PC-3 (cell line): ENCODE data around the gene PCDHGA5. TPM values are rescaled to one million over a fixed set of nuclear protein-coding genes. Genes with fewer than 3 reads are reported as not detected.
"Not testable (repeated sequence)": the region's sequence is repeated elsewhere in the genome, so short reads cannot be mapped to it uniquely, and the experiment has no call there.

ENCODE experiments used
- ATAC-seq: fragments of 200-7000 bp; cut with Tn5 transposase; 2 replicates; pipeline ENCODE4 v1.9.1; 2020; ENCODE audit warnings: mild to moderate bottlenecking, moderate library complexity
- BruUV-seq: library from RNA; stranded (reverse); fragments of 400-500 nt; replicated peaks from 2 replicates; lab custom pipeline; 2021; lab: Mats Ljungman, UMichigan
- CTCF ChIA-PET: fragments of 300-600 bp; sonication (Branson Sonifier 250); formaldehyde crosslinking; loops from one replicate; lab custom pipeline; 2022; ENCODE audit warnings: antibody characterized with exemption; lab: Charles Lee
- POLR2A ChIA-PET: fragments of 300-600 bp; sonication (Branson Sonifier 250); formaldehyde crosslinking; loops from one replicate; lab custom pipeline; 2022; ENCODE audit warnings: antibody characterized with exemption; ENCODE audit not compliant: unreplicated experiment; lab: Charles Lee
- DNase-seq: peaks from one replicate; pipeline ENCODE4 v3.0.0-alpha.2; 2015
- H2AFZ ChIP-seq: fragments of 300-600 bp; sonication (generic); 2 replicates; pipeline ENCODE4 v1.6.0; 2016; ENCODE audit warnings: antibody characterized with exemption, low read length
- H3F3A ChIP-seq: fragments of 300-600 bp; sonication (generic); one replicate; pipeline ENCODE4 v1.6.0; 2017; ENCODE audit warnings: antibody characterized with exemption, low read length, control low read depth, mild to moderate bottlenecking; ENCODE audit not compliant: unreplicated experiment
- H3K27ac ChIP-seq: fragments of 300-600 bp; sonication (generic); 2 replicates; pipeline ENCODE4 v1.5.1; 2016; ENCODE audit warnings: mild to moderate bottlenecking, low read length
- H3K27me3 ChIP-seq: fragments of 300-600 bp; sonication (generic); 2 replicates; pipeline ENCODE4 v1.6.1; 2016; ENCODE audit warnings: low read length, mixed read lengths
- H3K36me3 ChIP-seq: fragments of 300-600 bp; sonication (generic); 2 replicates; pipeline ENCODE4 v1.6.1; 2016; ENCODE audit warnings: low read depth, mixed run types, low read length, mixed read lengths
- H3K4me1 ChIP-seq: fragments of 300-600 bp; sonication (generic); 2 replicates; pipeline ENCODE4 v1.5.1; 2016; ENCODE audit warnings: low read length; ENCODE audit not compliant: insufficient read depth
- H3K4me2 ChIP-seq: fragments of 300-600 bp; sonication (generic); 2 replicates; pipeline ENCODE4 v1.6.0; 2016; ENCODE audit warnings: low read length
- H3K4me3 ChIP-seq: fragments of 300-600 bp; sonication (generic); 2 replicates; pipeline ENCODE4 v1.5.1; 2016; ENCODE audit warnings: mild to moderate bottlenecking, low read length, mixed read lengths
- H3K79me2 ChIP-seq: fragments of 300-600 bp; sonication (generic); 2 replicates; pipeline ENCODE4 v1.6.1; 2017; ENCODE audit warnings: low read length, mixed read lengths
- H3K9ac ChIP-seq: fragments of 300-600 bp; sonication (generic); 2 replicates; pipeline ENCODE4 v1.6.0; 2016; ENCODE audit warnings: mild to moderate bottlenecking, low read length
- H3K9me2 ChIP-seq: fragments of 300-600 bp; sonication (generic); replicated peaks from 2 replicates; pipeline ENCODE4 v1.6.1; 2016; ENCODE audit warnings: mixed run types, low read length, mixed read lengths
- H3K9me3 ChIP-seq: fragments of 300-600 bp; sonication (generic); 2 replicates; pipeline ENCODE4 v1.6.1; 2016; ENCODE audit warnings: low read length, mixed read lengths
- H4K20me1 ChIP-seq: fragments of 300-600 bp; sonication (generic); 2 replicates; pipeline ENCODE4 v1.6.1; 2016; ENCODE audit warnings: low read length, mixed read lengths
- CTCF ChIP-seq: fragments of 300-600 bp; sonication (generic); conservative IDR thresholded peaks from 2 replicates; pipeline ENCODE4 v1.5.1; 2017; ENCODE audit warnings: antibody characterized with exemption, low read depth, mild to moderate bottlenecking, low read length
- EZH2 ChIP-seq: fragments of 300-600 bp; sonication (generic); IDR thresholded peaks from one replicate; pipeline ENCODE4 v1.6.1; 2017; ENCODE audit warnings: antibody characterized with exemption, mild to moderate bottlenecking, low read length; ENCODE audit not compliant: unreplicated experiment
- EZH2phosphoT487 ChIP-seq: fragments of 300-600 bp; sonication (generic); IDR thresholded peaks from 2 replicates; pipeline ENCODE4 v1.6.1; 2018; ENCODE audit warnings: mild to moderate bottlenecking, antibody characterized with exemption, low read length, borderline replicate concordance
- intact Hi-C: fragments of 100-400 bp; cut with micrococcal nuclease; formaldehyde crosslinking; loops from 2 replicates; pipeline ENCODE4 v1.9.0; 2023
- total RNA-seq: library from RNA; depleted of rRNA; stranded (reverse); fragments of >200 nt; gene quantifications from 2 replicates; pipeline ENCODE4 v1.2.3, GENCODE V29; 2014

The PCDHGA5 gene
- total RNA-seq, 1 experiment from 2014 or later: 0.98 TPM

GRCh38 chr5:141397756-141398551 is 34.0 kb downstream of the PCDHGA5 start, which contains the start of gene PCDHGB5:
Gene PCDHGB5 (plus strand): TSS chr5:141397947. CDS start chr5:141398128, 181 bp downstream.
- not testable (repeated sequence) for H3K9me3 ChIP-seq, H3K27ac ChIP-seq, H4K20me1 ChIP-seq, H3K4me1 ChIP-seq, H3F3A ChIP-seq, H3K79me2 ChIP-seq, H3K27me3 ChIP-seq, H3K36me3 ChIP-seq, H3K9me2 ChIP-seq
- Histone ChIP-seq H3K4me3 (peak within 1 kb of the TSS; percentile 64), H2AFZ (peak within 1 kb of the TSS; percentile 73; the same call in 1 of the 2 replicates), H3K4me2 (peak within 1 kb of the TSS; percentile 70), H3K9ac (peak within 1 kb of the TSS; percentile 59)
- peak; percentile 65 for TF ChIP-seq CTCF
- POLR2A ChIA-PET: interaction anchor here (0.7 kb wide), 1 partner anchor 166 kb away, joined by 5 read pairs; no protein-coding TSS in a partner anchor
- DNase-seq: peak; percentile 68
- intact Hi-C loops: loop anchor here (1.0 to 5.0 kb wide), 5 partner anchors 33 to 166 kb away; partner anchors contain the start of gene PCDHGA5
- BruUV-seq: TSS peak; percentile 66
- CTCF ChIA-PET: interaction anchor here (0.6 to 2.4 kb wide), 5 partner anchors 19 to 163 kb away, joined by 3 to 8 read pairs (median 4); partner anchors contain the start of gene PCDHGA5
- peak; percentile 98 for ATAC-seq

DNA sequence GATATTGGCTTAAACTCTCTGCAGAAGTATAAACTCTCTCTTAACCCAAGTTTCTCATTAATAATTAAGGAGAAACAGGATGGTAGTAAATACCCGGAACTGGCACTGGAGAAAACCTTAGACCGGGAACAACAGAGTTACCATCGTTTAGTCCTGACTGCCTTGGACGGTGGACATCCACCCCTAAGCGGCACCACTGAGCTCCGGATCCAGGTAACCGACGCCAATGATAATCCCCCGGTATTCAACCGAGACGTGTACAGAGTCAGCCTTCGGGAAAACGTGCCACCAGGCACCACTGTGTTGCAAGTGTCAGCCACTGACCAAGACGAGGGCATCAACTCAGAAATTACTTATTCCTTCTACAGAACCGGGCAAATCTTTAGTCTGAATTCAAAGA is 34.6 kb downstream of the PCDHGA5 start:
- H3K4me2 ChIP-seq: no peak overlapping the region
- H3K9me2 ChIP-seq: no peaks in the 10 kb centered on the region
- H3K79me2 ChIP-seq: no peaks in the 10 kb centered on the region
- ATAC-seq (no peak), DNase-seq (no peak)
- H4K20me1 ChIP-seq: no peaks in the 10 kb centered on the region
- H3K27me3 ChIP-seq: no peaks in the 10 kb centered on the region
- ChIA-PET POLR2A (no interaction called here), CTCF (interaction anchor here (2.4 kb wide), 1 partner anchor 126 kb away, joined by 7 read pairs; no protein-coding TSS in a partner anchor)
- intact Hi-C loops: loop anchor here (5.0 kb wide), 1 partner anchor 109 kb away; no protein-coding TSS in a partner anchor
- H3K9me3 ChIP-seq: peaks cover 7% of the 10 kb centered on the region; the same call in 1 of the 2 replicates
- H3K4me1 ChIP-seq: no peaks in the 10 kb centered on the region
- H3K9ac ChIP-seq: no peak overlapping the region
- no peaks in the 10 kb centered on the region for H3F3A ChIP-seq
- peak overlapping the region; percentile 23 for H3K4me3 ChIP-seq
- no TSS peak for BruUV-seq
- peaks cover 9% of the 10 kb centered on the region; the same call in 1 of the 2 replicates for H3K36me3 ChIP-seq
- TF ChIP-seq CTCF (no peak), EZH2phosphoT487 (no peak), EZH2 (no peak)
- H2AFZ ChIP-seq: no peak overlapping the region
- no peak overlapping the region for H3K27ac ChIP-seq
